ENCODE data around the gene TFDP1.

TFDP1 gene

DNA sequence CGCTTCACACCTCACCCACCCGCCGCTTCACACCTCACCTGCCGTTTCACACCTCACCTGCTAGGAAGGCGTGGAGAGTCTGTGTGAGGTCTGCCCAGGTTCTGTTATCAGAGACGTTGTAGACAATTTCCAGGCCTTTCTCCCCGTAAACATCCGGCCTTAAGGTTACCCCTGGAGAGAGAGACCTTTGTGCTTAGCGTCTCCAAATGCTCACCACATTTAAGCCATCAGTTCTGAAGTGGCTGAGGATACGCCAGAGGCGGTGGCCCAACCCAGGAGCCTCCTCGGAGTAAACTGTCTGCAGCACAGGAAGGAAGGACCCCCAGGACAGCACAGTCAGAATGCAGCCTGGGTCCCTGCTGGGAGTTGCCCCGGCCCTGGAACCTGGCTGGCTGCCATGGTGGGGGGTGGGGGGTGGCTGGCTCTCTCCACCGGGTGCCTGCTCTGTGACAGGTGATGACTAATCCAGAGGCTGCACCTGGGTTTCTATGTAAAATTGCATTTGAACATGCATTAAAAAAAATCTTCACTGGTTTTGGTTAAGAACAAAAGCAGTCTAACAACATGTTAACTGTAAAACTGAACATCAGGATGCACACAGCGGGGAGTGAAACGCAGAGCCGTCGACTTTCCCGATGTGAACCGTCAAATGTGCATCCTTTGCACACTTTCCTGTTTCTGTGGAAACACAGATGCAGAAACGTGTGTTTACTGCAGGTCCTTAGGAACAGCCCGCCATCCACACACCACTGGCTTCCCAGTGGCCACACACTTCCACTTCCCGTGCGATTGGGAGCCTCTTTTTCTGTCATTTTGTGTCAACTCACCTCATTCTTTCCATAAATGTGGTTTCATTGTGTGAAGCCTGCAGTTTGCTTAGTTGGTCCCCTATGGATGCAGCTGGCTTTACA is 69.0 kb downstream of the TFDP1 start:
- FAIRE-seq: no peak

DNA sequence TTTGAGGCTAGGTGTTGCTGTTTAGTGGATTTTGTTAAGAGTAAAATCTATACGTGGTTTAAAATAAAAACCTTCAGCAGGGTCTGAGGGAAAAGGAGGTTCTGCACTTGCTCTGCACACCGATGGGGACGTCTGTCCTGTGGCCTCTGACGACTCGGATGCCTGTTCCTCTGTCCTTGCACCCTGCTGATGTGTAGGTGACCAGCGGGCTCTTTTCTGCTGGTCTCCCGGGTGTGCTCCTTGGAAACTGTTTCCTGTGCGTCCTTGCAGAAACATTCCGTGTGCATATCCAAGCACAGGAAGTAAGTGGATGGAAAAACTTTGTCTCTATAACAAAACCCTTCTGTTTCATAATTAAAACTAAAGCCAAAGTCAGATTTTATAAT is 69.6 kb downstream of the TFDP1 start:
- no peak for FAIRE-seq

- FAIRE-seq: no peak
These were observed 70.2 kb downstream of the TFDP1 start for GRCh38 chr13:113654591-113655345.

- FAIRE-seq: no peak
These were observed 70.9 kb downstream of the TFDP1 start for GRCh38 chr13:113655346-113656002.

DNA sequence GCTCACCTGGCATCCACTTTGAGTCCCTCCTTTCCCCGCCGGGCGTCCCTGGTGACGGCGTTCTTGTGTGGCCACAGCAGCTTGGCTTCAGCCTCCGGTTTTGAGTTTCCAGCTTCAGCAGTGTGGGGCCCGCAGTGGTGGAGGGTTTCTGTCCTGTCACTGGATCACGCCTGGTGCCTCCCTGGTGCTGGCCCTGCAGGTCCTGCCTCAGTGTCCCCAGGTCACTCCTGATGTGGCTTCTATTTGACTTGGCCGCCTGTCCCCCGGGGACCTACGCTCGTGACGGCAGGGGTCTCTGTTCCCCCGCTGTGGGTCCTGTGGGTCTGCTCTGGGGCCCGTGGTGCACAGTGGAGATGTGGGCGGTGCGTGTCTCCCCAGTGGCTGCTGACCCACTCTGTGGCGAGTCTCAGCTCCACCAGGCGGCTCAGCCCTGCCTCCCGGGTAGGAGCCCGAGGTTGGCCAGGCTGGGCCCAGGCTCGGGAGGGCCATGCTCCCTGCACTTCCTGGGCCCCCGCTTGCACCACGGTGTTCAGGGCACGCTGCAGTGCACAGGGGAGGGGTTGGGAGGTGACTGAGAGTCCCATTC is 71.5 kb downstream of the TFDP1 start:
- FAIRE-seq: no peak

- no peak for FAIRE-seq
These were observed 72.5 kb downstream of the TFDP1 start for GRCh38 chr13:113656831-113657671.

DNA sequence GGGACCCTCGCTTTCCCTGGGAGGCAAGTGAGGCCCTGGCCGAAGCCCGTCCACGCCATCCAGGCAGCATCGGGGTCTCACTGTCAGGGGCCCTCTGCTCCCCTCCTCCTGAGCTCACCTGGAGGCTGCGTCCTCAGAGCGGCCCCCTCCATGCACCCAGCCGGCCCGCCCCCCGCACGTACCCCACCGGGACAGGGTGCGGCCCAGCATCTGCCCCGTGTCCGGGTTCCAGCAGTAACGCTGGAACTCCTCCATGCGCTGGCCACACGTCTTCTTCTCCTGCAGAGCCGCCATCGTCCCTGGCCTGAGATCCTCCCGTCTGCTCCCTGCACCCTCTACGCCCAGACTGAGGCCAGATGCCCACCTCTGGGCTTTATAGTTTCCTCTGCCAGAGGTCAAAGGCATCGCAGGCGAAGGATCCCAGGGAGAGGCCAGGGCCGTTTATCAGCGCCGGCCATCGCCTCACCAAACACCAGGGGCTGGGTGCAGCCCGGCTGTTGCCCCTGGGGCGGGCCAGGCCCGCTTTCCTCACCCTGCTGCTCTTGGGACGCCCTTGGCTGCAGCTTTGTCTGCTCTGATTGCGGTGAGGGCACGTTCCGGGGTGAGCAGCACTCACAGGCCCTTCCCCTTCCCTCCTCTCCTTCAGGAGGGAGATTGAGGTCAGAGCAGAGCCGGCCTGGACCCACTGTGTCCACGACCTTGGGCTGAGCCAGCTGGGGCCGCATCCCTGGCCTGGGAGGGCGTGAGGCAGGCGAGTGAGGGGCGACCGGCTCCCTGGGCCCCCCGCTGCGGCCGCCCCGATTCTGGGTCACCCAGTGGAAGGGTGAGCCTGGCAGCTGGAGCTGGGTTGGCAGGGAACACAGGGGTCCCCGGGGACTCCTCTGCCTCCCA is 73.5 kb downstream of the TFDP1 start, which contains the start of gene ATP4B:
Gene ATP4B (minus strand): TSS at position 348 of the 891 bp plus-strand sequence. CDS start 54 bp downstream, at position 294.
- no peak for FAIRE-seq

GRCh38 chr13:113658836-113659235 is 74.3 kb downstream of the TFDP1 start:
- no peak for FAIRE-seq

GRCh38 chr13:113659337-113659736 is 74.8 kb downstream of the TFDP1 start:
- no peak for FAIRE-seq

DNA sequence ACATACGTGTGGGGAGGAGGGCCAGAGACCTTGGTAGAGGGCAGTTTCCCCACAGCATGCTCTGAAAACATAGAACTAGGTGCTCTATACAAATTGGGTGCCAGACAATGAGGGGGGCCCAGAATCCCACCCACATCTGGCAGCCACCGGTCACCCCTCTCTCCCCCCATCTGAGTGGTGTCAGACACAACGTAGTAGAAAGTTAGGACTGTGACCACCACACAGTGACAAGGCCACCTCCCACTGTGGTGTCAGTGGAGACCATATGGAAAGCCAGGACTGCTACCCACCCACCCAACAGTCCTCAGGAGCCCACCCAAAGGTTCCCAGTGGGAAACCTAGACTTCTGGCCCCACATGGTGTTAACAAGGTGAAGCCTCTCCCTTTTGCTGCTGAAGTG is 75.5 kb downstream of the TFDP1 start:
- no peak for FAIRE-seq

GRCh38 chr13:113661509-113661908 is 77.0 kb downstream of the TFDP1 start:
- no peak for FAIRE-seq

DNA sequence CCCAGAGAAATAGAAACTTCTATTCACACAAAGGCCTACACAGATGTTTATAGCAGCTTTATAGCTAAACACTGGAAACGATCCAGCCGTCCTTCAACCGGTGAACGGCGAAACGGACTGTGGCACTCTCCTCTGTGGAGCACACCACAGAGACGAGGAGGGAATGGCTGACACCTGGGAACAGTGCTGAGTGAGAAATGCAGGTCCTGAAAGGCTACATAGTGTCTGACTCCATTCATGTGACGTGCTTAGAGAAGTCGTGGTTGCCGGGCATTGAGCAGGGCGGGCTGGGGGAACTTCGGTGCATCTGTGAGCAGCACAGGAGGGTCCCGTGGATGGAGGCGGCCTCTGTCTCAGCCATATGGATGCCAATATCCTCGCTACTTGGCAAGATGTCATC is 79.4 kb downstream of the TFDP1 start:
- no peak for FAIRE-seq

- no peak for FAIRE-seq
These were observed 80.4 kb downstream of the TFDP1 start for GRCh38 chr13:113664751-113665596.

DNA sequence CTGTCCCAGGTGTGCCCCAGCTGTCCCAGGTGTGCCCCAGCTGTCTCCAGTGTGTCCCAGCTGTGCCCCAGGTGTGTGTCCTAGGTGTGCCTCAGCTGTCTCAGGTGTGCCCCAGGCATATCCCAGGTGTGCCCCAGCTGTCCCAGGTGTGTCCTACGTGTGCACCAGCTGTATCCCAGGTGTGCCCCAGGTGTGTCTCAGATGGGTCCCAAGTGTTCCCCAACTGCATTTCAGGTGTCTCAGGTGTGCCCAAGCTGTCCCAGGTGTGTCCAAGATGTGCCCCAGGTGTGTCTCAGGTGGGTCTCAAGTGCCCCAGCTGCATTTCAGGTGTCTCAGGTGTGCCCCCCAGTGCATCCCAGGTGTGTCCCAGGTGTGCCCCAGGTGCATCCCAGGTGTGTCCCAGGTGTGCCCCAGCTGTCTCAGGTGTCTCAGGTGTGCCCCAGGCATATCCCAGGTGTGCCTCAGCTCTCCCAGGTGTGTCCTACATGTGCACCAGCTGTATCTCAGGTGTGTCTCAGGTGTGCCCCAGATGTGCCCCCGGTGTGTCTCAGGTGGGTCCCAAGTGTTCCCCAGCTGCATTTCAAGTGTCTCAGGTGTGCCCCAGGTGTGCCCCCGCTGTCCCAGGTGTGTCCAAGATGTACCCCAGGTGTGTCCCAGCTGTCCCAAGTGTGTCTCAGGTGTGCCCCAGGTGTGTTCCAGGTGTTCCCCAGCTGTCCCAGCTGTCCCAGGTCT is 81.2 kb downstream of the TFDP1 start:
- FAIRE-seq: no peak

- no peak for FAIRE-seq
These were observed 81.7 kb downstream of the TFDP1 start for GRCh38 chr13:113666329-113666670.

DNA sequence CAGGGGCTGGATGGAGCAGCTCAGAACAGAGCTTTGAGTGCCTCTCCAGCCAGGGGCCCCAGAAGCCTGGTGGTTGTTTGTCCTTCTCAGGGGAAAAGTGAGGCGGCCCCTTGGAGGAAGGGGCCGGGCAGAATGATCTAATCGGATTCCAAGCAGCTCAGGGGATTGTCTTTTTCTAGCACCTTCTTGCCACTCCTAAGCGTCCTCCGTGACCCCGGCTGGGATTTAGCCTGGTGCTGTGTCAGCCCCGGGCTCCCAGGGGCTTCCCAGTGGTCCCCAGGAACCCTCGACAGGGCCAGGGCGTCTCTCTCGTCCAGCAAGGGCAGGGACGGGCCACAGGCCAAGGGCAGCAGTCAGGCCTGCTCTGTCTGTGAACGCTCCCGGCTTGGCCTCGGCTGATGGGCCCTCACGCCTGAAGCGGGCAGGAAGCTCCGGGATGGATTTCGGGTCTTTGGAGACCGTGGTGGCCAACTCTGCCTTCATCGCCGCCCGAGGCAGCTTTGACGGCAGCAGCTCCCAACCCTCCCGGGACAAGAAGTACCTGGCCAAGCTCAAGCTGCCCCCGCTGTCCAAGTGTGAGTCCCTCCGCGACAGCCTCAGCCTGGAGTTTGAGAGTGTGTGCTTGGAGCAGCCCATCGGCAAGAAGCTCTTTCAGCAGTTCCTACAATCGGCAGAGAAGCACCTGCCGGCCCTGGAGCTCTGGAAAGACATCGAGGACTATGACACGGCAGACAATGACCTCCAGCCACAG is 82.6 kb downstream of the TFDP1 start, which contains the start of gene GRK1:
Gene GRK1 (plus strand): TSS at position 269 of the 751 bp plus-strand sequence. CDS start 168 bp downstream, at position 437.
- no peak for FAIRE-seq

DNA sequence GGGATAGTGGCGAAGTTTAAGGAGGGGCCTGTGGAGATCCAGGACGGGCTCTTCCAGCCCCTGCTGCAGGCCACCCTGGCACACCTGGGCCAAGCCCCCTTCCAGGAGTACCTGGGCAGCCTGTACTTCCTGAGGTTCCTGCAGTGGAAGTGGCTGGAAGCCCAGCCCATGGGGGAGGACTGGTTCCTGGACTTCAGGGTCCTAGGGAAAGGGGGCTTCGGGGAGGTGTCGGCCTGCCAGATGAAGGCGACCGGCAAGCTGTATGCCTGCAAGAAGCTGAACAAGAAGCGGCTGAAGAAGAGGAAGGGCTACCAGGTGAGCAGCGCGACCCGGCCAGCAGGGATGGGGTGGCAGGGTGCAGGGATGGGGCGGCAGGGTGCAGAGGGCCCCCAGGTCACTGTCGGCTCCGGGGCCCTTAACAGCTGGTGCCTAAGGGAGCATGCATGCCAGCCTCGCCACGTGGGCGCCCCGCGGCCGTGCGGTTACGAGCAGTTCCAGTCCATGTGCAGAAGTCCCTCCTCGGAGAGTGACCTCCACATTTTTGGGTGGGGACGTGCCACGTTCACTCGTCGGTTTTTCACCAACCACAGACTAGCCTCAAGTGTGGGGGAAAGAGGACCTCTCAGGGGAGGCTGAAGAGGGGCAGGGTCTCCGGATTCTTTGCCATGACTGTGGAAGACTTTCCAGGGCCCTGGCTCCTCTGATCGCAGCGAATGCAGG is 83.4 kb downstream of the TFDP1 start:
- no peak for FAIRE-seq

- no peak for FAIRE-seq
These were observed 84.0 kb downstream of the TFDP1 start for GRCh38 chr13:113668491-113668971.
